ENCODE results near the gene SRRT. TPM values are rescaled to one million over a fixed set of nuclear protein-coding genes. Genes with fewer than 3 reads are reported as not detected.

SRRT gene
- total RNA-seq, 4 donors from 2014 or later: 35.0 to 47.3 (median 39.8) TPM

- Histone ChIP-seq H3K27ac (no peak overlapping the region), H3K4me3 (no peak overlapping the region), H3K9me3 (no peaks in the 10 kb centered on the region), H3K36me3 (no peaks in the 10 kb centered on the region), H3K4me1 (peaks cover 7 to 16% of the 10 kb centered on the region in 2 donors), H3K27me3 (no peaks in the 10 kb centered on the region)
- intact Hi-C loops (cut with DNase I; ENCODE audit: low total_unique reads): no loop called here
- DNase-seq: no peak
- no peak for ATAC-seq
- TF ChIP-seq POLR2A (IDR thresholded peaks at IDR 0.05): no peak
- TF ChIP-seq, protein P1, sequence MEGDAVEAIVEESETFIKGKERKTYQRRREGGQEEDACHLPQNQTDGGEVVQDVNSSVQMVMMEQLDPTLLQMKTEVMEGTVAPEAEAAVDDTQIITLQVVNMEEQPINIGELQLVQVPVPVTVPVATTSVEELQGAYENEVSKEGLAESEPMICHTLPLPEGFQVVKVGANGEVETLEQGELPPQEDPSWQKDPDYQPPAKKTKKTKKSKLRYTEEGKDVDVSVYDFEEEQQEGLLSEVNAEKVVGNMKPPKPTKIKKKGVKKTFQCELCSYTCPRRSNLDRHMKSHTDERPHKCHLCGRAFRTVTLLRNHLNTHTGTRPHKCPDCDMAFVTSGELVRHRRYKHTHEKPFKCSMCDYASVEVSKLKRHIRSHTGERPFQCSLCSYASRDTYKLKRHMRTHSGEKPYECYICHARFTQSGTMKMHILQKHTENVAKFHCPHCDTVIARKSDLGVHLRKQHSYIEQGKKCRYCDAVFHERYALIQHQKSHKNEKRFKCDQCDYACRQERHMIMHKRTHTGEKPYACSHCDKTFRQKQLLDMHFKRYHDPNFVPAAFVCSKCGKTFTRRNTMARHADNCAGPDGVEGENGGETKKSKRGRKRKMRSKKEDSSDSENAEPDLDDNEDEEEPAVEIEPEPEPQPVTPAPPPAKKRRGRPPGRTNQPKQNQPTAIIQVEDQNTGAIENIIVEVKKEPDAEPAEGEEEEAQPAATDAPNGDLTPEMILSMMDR (IDR thresholded peaks at IDR 0.05 in 4 of 5, conservative IDR thresholded peaks at IDR 0.05 in 1 of 5): no peak
- in situ Hi-C loops (cut with MboI; ENCODE audit: low sequenced_read_pairs in 4 of 4): loop anchor here (10.0 to 25.0 kb wide), 5 partner anchors 143 to 418 kb away; partner anchors contain the start of genes POP7 (in 3 of the 4), SPACDR (in 2 of the 4), EPO (in 1 of the 4) and FBXO24 (in 1 of the 4)
Observed at GRCh38 chr7:100855515-100855914, 19.4 kb upstream of the SRRT start.

- no peak for DNase-seq
- H3K27me3 ChIP-seq: no peaks in the 10 kb centered on the region
- intact Hi-C loops (cut with DNase I; ENCODE audit: low total_unique reads) (no loop called here), in situ Hi-C loops (cut with MboI; ENCODE audit: low sequenced_read_pairs in 4 of 4) (loop anchor here (10.0 to 25.0 kb wide), 5 partner anchors 145 to 420 kb away; partner anchors contain the start of genes POP7 (in 3 of the 4), SPACDR (in 2 of the 4), EPO (in 1 of the 4) and FBXO24 (in 1 of the 4))
- H3K4me3 ChIP-seq: no peak overlapping the region
- H3K27ac ChIP-seq: no peak overlapping the region
- no peak for ATAC-seq
- peaks cover 5 to 13% of the 10 kb centered on the region in 2 donors for H3K4me1 ChIP-seq
- no peak for TF ChIP-seq POLR2A (IDR thresholded peaks at IDR 0.05)
- TF ChIP-seq, protein P1 (IDR thresholded peaks at IDR 0.05 in 4 of 5, conservative IDR thresholded peaks at IDR 0.05 in 1 of 5): no peak
- no peaks in the 10 kb centered on the region for H3K36me3 ChIP-seq
- H3K9me3 ChIP-seq: no peaks in the 10 kb centered on the region
Observed at GRCh38 chr7:100856871-100857282, 18.0 kb upstream of the SRRT start.

- no peaks in the 10 kb centered on the region for H3K36me3 ChIP-seq
- DNase-seq: no peak
- H3K9me3 ChIP-seq: no peaks in the 10 kb centered on the region
- intact Hi-C loops (cut with DNase I; ENCODE audit: low total_unique reads): loop anchor here (10.0 kb wide), 1 partner anchor 245 kb away; the partner anchor contains the start of gene MOSPD3
- in situ Hi-C loops (cut with MboI; ENCODE audit: low sequenced_read_pairs in 4 of 4): loop anchor here (10.0 to 25.0 kb wide), 5 partner anchors 148 to 423 kb away; partner anchors contain the start of genes POP7 (in 4 of the 4), SPACDR (in 2 of the 4), EPO (in 1 of the 4) and FBXO24 (in 1 of the 4)
- no peak overlapping the region for H3K27ac ChIP-seq
- TF ChIP-seq, protein P1 (IDR thresholded peaks at IDR 0.05 in 4 of 5, conservative IDR thresholded peaks at IDR 0.05 in 1 of 5): no peak
- TF ChIP-seq POLR2A (IDR thresholded peaks at IDR 0.05): no peak
- H3K27me3 ChIP-seq: no peaks in the 10 kb centered on the region
- no peak for ATAC-seq
- H3K4me3 ChIP-seq: no peak overlapping the region
- no peaks in the 10 kb centered on the region for H3K4me1 ChIP-seq
Observed at GRCh38 chr7:100859856-100860255, 15.0 kb upstream of the SRRT start.

DNA sequence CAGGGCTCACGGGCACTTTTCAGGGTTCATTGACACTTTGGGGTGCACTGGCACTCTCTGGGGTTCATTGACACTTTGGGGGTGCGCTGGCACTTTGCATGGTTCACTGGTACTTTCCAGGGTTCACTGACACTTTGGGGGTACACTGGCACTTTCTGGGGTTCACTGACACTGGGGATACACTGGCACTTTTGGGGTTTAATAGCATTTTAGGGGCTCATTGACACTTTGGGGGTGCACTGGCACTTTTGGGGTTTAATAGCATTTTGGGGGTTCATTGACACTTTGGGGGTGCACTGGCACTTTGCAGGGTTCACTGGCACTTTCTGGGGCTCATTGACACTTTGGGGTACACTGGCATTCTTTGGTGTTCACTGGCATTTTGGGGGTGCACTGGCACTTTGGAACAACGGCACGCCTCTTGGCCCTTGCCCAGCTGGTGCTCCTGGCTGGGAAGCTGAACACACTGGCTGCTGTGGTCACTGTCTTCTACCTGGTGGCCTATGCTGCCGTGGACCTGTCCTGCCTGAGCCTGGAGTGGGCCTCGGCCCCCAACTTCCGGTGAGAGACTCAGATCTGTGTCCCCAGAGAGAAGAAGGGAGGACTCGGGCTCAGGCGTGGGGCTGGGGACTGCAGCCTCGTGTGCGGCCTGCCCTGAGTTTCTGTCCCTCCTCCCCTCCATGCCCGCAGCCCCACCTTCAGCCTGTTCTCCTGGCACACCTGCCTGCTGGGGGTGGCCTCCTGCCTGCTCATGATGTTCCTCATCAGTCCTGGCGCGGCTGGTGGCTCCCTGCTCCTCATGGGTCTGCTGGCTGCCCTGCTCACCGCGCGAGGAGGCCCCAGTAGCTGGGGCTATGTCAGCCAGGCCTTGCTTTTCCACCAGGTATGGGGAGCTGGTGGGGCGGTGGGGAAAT is 13.9 kb upstream of the SRRT start:
- intact Hi-C loops (cut with DNase I; ENCODE audit: low total_unique reads): loop anchor here (10.0 kb wide), 1 partner anchor 246 kb away; the partner anchor contains the start of gene MOSPD3
- H3K27me3 ChIP-seq: no peaks in the 10 kb centered on the region
- H3K4me3 ChIP-seq: no peak overlapping the region
- ATAC-seq (no peak), DNase-seq (no peak)
- no peaks in the 10 kb centered on the region for H3K9me3 ChIP-seq
- H3K27ac ChIP-seq: no peak overlapping the region
- no peaks in the 10 kb centered on the region for H3K36me3 ChIP-seq
- H3K4me1 ChIP-seq: peaks cover 0 to 4% of the 10 kb centered on the region in 2 donors
- TF ChIP-seq POLR2A (IDR thresholded peaks at IDR 0.05): no peak
- TF ChIP-seq, protein P1 (IDR thresholded peaks at IDR 0.05 in 4 of 5, conservative IDR thresholded peaks at IDR 0.05 in 1 of 5): no peak
- in situ Hi-C loops (cut with MboI; ENCODE audit: low sequenced_read_pairs in 4 of 4): loop anchor here in 3 of 4 donors (10.0 to 25.0 kb wide), 5 partner anchors 149 to 424 kb away; partner anchors contain the start of genes POP7 (in 2 of the 3), SPACDR (in 2 of the 3), EPO (in 1 of the 3) and FBXO24 (in 1 of the 3)

Measured in gastrocnemius medialis (tissue), 4 donors.